Effector memory CD8-positive, alpha-beta T cell (primary cell): ENCODE data around the gene DYSF.
A peak's percentile ranks its signal among the peaks of the same experiment; 100 is the strongest.

Source experiments
- ATAC-seq: fragments of 150-1000 bp; cut with Tn5 transposase; replicated peaks from 2 replicates; pipeline ENCODE4 v1.10.0; 2021; ENCODE audit warnings: mild to moderate bottlenecking, moderate library complexity
- DNase-seq, 3 experiments: peaks; one replicate each; pipeline ENCODE4 v3.0.0; 2021
- H3K27ac Mint-ChIP-seq, 2 donors: one replicate each; pipeline ENCODE4 v1.8.0; 2022; ENCODE audit warnings: mild to moderate bottlenecking in 2 of 2, mixed read lengths in 2 of 2, moderate library complexity in 2 of 2
- H3K27me3 Mint-ChIP-seq, 2 donors: one replicate each; pipeline ENCODE4 v1.8.0; 2022; ENCODE audit warnings: mixed read lengths in 2 of 2
- H3K36me3 Mint-ChIP-seq: one replicate; pipeline ENCODE4 v1.8.0; 2022; ENCODE audit warnings: mild to moderate bottlenecking, moderate library complexity, mixed read lengths; ENCODE audit not compliant: insufficient read depth
- H3K4me1 Mint-ChIP-seq, 2 donors: one replicate each; pipeline ENCODE4 v1.8.0; 2022; ENCODE audit warnings: low read depth in 2 of 2, mixed read lengths in 2 of 2
- H3K4me3 Mint-ChIP-seq, 2 donors: one replicate each; pipeline ENCODE4 v1.8.0; 2022; ENCODE audit warnings: mild to moderate bottlenecking in 2 of 2, mixed read lengths in 2 of 2, moderate library complexity in 2 of 2
- H3K9me3 Mint-ChIP-seq, 2 donors: one replicate each; pipeline ENCODE4 v1.8.0; 2022; ENCODE audit warnings: mixed read lengths in 2 of 2

Gene DYSF

GRCh38 chr2:71505086-71505769 lies 51.9 kb downstream of the DYSF start:
- Mint-ChIP-seq H3K4me1 (peaks cover 3% of the 10 kb centered on the region in 2 donors), H3K9me3 (no peaks in the 10 kb centered on the region), H3K36me3 (no peaks in the 10 kb centered on the region), H3K27me3 (peaks cover 4 to 23% of the 10 kb centered on the region in 2 donors), H3K27ac (peak overlapping the region in 1 of 2 donors; percentile 42), H3K4me3 (no peak overlapping the region)
- DNase-seq (no peak), ATAC-seq (no peak)

DNA sequence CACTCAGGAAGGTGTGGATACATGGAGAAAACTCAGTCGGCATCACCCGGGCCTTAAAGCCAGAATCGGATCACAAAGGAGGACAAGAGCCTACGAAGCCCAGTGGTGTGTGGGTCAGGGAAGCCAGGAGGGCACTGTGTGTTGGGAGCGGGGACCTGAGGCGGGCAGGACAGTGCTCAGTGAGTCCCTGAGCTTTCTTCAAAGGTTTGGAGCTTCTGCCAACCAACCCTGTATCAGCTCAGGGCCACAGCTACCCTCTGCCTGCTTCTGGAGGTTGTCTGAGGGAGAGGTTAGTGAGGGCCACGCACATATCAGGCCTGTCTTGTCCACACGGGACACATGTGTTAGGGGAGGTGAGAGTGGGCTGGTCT lies 52.4 kb downstream of the DYSF start:
- Mint-ChIP-seq H3K4me1 (peaks cover 3 to 4% of the 10 kb centered on the region in 2 donors), H3K27ac (peak overlapping the region in 1 of 2 donors; percentile 42), H3K27me3 (peaks cover 6 to 23% of the 10 kb centered on the region in 2 donors), H3K4me3 (no peak overlapping the region), H3K36me3 (no peaks in the 10 kb centered on the region), H3K9me3 (no peaks in the 10 kb centered on the region)
- no peak for ATAC-seq
- no peak for DNase-seq

DNA sequence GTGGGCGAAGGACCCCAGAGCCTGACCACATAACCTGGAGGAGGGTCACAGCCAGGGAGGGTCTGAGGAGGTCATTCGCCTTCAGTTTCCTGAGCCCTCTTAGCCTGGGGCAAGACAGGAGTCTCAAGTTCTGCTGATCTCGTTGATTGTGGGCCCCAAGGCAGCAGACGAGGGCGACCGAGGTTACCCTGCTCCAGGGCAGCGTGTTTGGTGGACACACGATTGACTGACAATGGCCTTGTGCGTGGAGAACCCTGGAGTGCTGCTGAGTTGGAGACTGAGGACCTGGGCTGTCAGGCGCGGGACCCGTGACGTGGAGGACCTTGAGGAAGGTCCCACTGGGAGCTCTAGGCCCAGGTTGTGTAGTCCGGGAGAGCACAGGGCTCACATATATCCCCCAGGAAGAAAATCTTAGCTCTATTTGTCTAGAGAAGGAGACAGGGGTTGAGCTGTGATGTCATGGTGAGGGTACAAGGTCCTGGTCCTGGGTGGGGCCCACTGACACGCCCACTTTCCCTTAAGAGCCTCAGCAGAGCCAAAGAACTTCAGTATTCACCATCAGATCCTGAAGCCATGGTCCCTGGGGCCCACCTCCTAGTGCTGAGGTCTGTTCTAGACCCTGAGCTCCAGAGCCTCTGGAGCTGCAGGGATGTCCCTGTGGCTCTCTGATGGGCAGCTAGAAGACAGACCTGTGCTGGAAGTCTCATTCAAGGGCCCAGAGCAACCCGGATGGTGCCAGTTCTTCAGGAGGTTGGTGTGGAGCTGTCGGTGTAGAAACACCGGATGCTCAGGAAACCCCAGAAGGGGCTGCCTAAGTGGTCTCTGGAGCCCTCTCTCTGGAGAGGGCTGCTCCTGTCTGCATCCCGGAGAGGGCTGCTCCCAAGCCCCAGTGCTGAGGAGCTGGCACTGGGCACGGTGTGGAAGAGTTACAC lies 53.1 kb downstream of the DYSF start:
- ATAC-seq: no peak
- H3K9me3 Mint-ChIP-seq: no peaks in the 10 kb centered on the region
- H3K4me1 Mint-ChIP-seq: peaks cover 3 to 4% of the 10 kb centered on the region in 2 donors
- no peak overlapping the region for H3K27ac Mint-ChIP-seq
- peaks cover 2% of the 10 kb centered on the region for H3K36me3 Mint-ChIP-seq
- no peak overlapping the region for H3K4me3 Mint-ChIP-seq
- no peak for DNase-seq
- H3K27me3 Mint-ChIP-seq: peaks cover 6 to 20% of the 10 kb centered on the region in 2 donors

DNA sequence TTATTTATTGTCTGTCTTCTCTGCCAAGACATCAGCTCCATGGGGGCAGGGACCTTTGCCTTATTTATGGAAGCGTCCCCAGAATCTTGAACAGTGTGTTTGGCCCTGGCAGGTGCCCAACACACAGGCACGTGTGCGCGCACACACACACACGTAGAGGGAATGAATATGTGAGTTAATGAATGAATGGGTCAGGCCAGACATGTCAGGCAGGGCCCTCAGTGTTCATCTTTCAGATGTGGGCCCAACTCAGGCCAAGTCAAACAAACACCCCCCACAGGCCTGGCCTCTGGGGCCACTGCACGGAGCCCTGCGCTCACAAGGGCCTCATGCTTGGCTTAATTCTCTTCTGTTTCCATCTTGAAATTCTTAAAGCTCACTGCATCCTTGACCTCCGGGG lies 54.1 kb downstream of the DYSF start:
- Mint-ChIP-seq H3K27ac (no peak overlapping the region), H3K9me3 (no peaks in the 10 kb centered on the region), H3K27me3 (peaks cover 7 to 24% of the 10 kb centered on the region in 2 donors), H3K4me3 (no peak overlapping the region), H3K36me3 (peaks cover 2% of the 10 kb centered on the region), H3K4me1 (peaks cover 3 to 4% of the 10 kb centered on the region in 2 donors)
- DNase-seq (no peak), ATAC-seq (no peak)

GRCh38 chr2:71510196-71510807 lies 56.9 kb downstream of the DYSF start:
- peak; percentile 61 for ATAC-seq
- Mint-ChIP-seq H3K9me3 (no peaks in the 10 kb centered on the region), H3K27me3 (peaks cover 11 to 35% of the 10 kb centered on the region in 2 donors), H3K4me3 (no peak overlapping the region), H3K27ac (no peak overlapping the region), H3K36me3 (peaks cover 2% of the 10 kb centered on the region), H3K4me1 (peaks cover 3 to 4% of the 10 kb centered on the region in 2 donors)
- peak; percentile 61 to 63 (median 63) for DNase-seq

GRCh38 chr2:71510938-71511337 lies 57.6 kb downstream of the DYSF start:
- peaks cover 2% of the 10 kb centered on the region for H3K36me3 Mint-ChIP-seq
- no peak for DNase-seq
- peaks cover 12 to 41% of the 10 kb centered on the region in 2 donors for H3K27me3 Mint-ChIP-seq
- H3K9me3 Mint-ChIP-seq: no peaks in the 10 kb centered on the region
- ATAC-seq: no peak
- no peak overlapping the region for H3K27ac Mint-ChIP-seq
- H3K4me1 Mint-ChIP-seq: peaks cover 3 to 4% of the 10 kb centered on the region in 2 donors
- H3K4me3 Mint-ChIP-seq: no peak overlapping the region

- Mint-ChIP-seq H3K36me3 (peaks cover 3% of the 10 kb centered on the region), H3K27me3 (peaks cover 20 to 50% of the 10 kb centered on the region in 2 donors), H3K4me1 (peaks cover 3 to 4% of the 10 kb centered on the region in 2 donors), H3K4me3 (no peak overlapping the region), H3K9me3 (no peaks in the 10 kb centered on the region), H3K27ac (no peak overlapping the region)
- DNase-seq (no peak), ATAC-seq (no peak)
Measured at GRCh38 chr2:71511776-71512175, 58.4 kb downstream of the DYSF start.

DNA sequence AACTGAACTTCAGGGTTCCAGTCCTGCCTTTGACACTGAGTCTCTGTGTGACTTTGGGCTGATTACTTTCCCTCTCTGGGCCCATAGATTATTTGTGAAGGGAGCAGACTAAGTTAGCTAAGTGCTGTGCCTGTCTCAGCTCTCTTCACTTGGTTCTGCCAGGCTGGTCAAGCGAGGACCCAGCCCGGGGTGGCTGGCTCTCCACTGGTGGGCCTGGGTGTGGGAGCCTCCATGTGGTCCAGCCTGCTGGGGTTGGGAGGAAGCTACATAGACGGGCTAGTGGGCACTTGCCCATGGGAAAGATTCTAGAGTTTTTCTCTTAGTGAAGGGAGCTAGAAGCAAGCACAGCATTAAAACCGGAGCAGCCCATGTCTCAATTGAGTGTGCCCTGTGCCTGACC lies 59.0 kb downstream of the DYSF start:
- Mint-ChIP-seq H3K9me3 (no peaks in the 10 kb centered on the region), H3K36me3 (peaks cover 5% of the 10 kb centered on the region), H3K27ac (no peak overlapping the region), H3K27me3 (peaks cover 21 to 56% of the 10 kb centered on the region in 2 donors), H3K4me1 (peaks cover 3 to 4% of the 10 kb centered on the region in 2 donors), H3K4me3 (no peak overlapping the region)
- no peak for ATAC-seq
- no peak for DNase-seq

DNA sequence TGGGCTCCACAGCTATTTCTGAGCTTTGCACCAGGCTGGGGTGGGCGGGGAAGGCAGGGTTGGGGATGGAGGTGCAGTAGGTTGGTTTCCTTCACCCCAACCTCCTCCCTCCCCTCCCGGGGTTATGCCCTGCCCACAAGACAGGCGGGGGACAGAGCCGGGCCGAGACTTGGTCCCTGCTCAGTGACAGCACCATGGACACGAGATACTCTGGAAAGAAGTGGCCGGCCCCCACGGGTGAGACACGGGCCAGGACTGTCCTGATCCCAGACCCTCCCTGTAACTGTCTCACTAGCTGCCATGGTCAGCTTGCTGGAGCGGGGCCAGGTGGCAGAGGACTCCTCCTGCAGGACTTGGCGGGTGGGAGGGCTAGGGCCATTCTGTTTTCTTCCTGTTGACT lies 59.7 kb downstream of the DYSF start:
- no peak overlapping the region for H3K27ac Mint-ChIP-seq

DNA sequence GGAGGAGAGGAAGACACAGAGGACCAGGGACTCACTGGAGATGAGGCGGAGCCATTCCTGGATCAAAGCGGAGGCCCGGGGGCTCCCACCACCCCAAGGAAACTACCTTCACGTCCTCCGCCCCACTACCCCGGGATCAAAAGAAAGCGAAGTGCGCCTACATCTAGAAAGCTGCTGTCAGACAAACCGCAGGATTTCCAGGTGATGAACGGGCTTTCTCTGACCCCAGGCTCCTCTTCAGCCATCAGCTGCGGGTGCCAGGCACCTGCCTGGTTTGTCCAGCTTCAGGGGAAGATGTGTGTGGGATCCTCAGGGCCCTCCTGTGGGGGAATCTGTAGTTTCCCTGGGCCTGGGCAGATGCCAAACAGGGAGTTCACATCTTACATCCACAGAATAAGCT lies 60.4 kb downstream of the DYSF start:
- Mint-ChIP-seq H3K36me3 (peaks cover 5% of the 10 kb centered on the region), H3K27ac (no peak overlapping the region), H3K27me3 (peaks cover 21 to 62% of the 10 kb centered on the region in 2 donors), H3K4me1 (peaks cover 3 to 4% of the 10 kb centered on the region in 2 donors), H3K4me3 (no peak overlapping the region), H3K9me3 (no peaks in the 10 kb centered on the region)
- ATAC-seq (no peak), DNase-seq (no peak)

More for the DNA sequence above, 59.7 kb downstream of the DYSF start:
- peaks cover 21 to 62% of the 10 kb centered on the region in 2 donors for H3K27me3 Mint-ChIP-seq
- H3K36me3 Mint-ChIP-seq: peaks cover 5% of the 10 kb centered on the region
- no peaks in the 10 kb centered on the region for H3K9me3 Mint-ChIP-seq
- no peak overlapping the region for H3K4me3 Mint-ChIP-seq
- H3K4me1 Mint-ChIP-seq: peaks cover 3 to 4% of the 10 kb centered on the region in 2 donors
- ATAC-seq (no peak), DNase-seq (no peak)

GRCh38 chr2:71516253-71516888 lies 63.0 kb downstream of the DYSF start:
- no peaks in the 10 kb centered on the region for H3K9me3 Mint-ChIP-seq
- H3K36me3 Mint-ChIP-seq: peaks cover 3% of the 10 kb centered on the region
- H3K27ac Mint-ChIP-seq: no peak overlapping the region
- H3K27me3 Mint-ChIP-seq: peaks cover 15 to 54% of the 10 kb centered on the region in 2 donors
- H3K4me3 Mint-ChIP-seq: no peak overlapping the region
- DNase-seq (no peak), ATAC-seq (no peak)
- H3K4me1 Mint-ChIP-seq: no peaks in the 10 kb centered on the region

DNA sequence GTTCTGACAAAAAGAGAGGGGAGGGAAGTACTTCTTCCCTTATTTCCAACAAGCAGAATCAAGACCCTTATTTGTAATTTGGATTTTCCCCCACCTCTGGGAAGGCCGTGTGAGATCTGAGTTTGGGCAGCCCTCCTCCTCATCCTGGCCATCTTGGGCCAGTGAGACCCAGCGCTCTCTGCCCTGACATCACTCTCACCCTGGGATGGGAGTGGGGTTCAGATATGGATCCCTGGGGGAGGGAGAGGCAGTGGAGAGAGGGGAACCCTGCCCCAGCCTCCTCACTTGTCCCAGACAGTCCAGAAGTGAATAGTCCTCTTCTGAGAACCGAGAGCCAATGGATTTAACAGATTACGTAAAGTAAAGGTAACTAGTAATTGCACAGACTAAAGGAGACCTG lies 64.5 kb downstream of the DYSF start:
- DNase-seq (no peak), ATAC-seq (no peak)
- Mint-ChIP-seq H3K27ac (no peak overlapping the region), H3K9me3 (no peaks in the 10 kb centered on the region), H3K36me3 (peaks cover 3% of the 10 kb centered on the region), H3K27me3 (peaks cover 17 to 61% of the 10 kb centered on the region in 2 donors), H3K4me3 (no peak overlapping the region), H3K4me1 (no peaks in the 10 kb centered on the region)

DNA sequence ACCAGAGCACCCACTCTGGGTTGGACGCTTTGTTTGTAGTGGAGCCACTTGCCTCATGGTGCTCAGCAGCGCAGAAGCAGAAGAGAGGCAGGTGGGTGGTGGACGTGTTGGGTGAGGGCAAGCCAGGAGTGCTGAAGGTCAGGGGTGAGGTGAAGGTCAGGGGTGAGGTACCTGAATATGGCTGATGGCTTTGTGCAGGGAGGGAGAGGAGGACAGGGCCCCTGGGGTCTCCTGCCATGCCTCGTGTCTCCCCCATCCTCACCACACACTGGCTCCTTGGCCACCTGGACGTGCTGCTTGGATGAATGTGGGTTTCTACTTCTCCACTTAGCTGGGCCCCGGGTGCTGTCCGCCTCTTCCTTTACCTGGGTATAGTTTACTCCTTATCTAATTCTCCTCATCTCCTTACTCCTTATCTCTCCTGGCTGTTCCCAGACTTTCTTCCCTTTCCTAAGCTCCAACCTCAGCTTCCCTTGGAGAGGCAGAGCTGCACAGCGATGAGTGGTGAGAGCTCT lies 68.1 kb downstream of the DYSF start:
- ATAC-seq (no peak), DNase-seq (no peak)
- Mint-ChIP-seq H3K9me3 (no peaks in the 10 kb centered on the region), H3K27ac (no peak overlapping the region), H3K4me3 (no peak overlapping the region), H3K36me3 (peaks cover 3% of the 10 kb centered on the region), H3K27me3 (peaks cover 37 to 67% of the 10 kb centered on the region in 2 donors), H3K4me1 (no peaks in the 10 kb centered on the region)
